HFFc6 (cell line): ENCODE results near the gene HEXIM1. TPM values are rescaled to one million over a fixed set of nuclear protein-coding genes. Genes with fewer than 3 reads are reported as not detected.

Experiments used
- DNase-seq: peaks from one replicate; pipeline ENCODE4 v3.0.0-alpha.2; 2018
- H3K27ac Mint-ChIP-seq: 2 replicates; pipeline ENCODE4 v1.8.0; 2020; ENCODE audit warnings: mild to moderate bottlenecking, mixed read lengths
- H3K27me3 Mint-ChIP-seq: 2 replicates; pipeline ENCODE4 v1.8.0; 2021; ENCODE audit warnings: mild to moderate bottlenecking, moderate library complexity, mixed read lengths; ENCODE audit not compliant: insufficient read depth
- H3K36me3 Mint-ChIP-seq: 2 replicates; pipeline ENCODE4 v1.8.0; 2021; ENCODE audit warnings: low read depth, mixed read lengths
- H3K4me1 Mint-ChIP-seq: 2 replicates; pipeline ENCODE4 v1.8.0; 2020; ENCODE audit warnings: low read depth, mixed read lengths
- H3K4me3 Mint-ChIP-seq: 2 replicates; pipeline ENCODE4 v1.8.0; 2020; ENCODE audit warnings: mild to moderate bottlenecking, moderate library complexity, mixed read lengths
- H3K9me3 Mint-ChIP-seq: 2 replicates; pipeline ENCODE4 v1.8.0; 2020; ENCODE audit warnings: mild to moderate bottlenecking, mixed read lengths
- CTCF ChIP-seq: fragments of 200-600 bp; sonication (generic); IDR thresholded peaks from 2 replicates; pipeline ENCODE4 v1.5.0; 2021; ENCODE audit warnings: antibody characterized with exemption, mild to moderate bottlenecking
- total RNA-seq, 6 experiments: library from RNA; stranded (reverse); fragmentation: NEBNext Ultra II Directional; extraction: Animal tissue kit (Norgen Biotek cat#: 25700); gene quantifications; 2 replicates in 1 of 6; 3 replicates in 5 of 6; pipeline ENCODE4 v1.2.3, GENCODE V29; 2021

HEXIM1 gene
- total RNA-seq, 6 experiments from 2014 or later, result 31.8 to 42.0 (median 34.5) TPM

- Mint-ChIP-seq H3K9me3 (peaks cover 5% of the 10 kb centered on the region), H3K36me3 (peaks cover 38% of the 10 kb centered on the region), H3K27me3 (peaks cover 21% of the 10 kb centered on the region)
These were observed 593 bp upstream of the HEXIM1 start for GRCh38 chr17:45147581-45148182.

GRCh38 chr17:45149037-45149668, 878 bp downstream of the HEXIM1 start:
- Mint-ChIP-seq H3K27me3 (peaks cover 21% of the 10 kb centered on the region), H3K36me3 (peaks cover 38% of the 10 kb centered on the region), H3K4me3 (peak overlapping the region; percentile 96), H3K9me3 (peaks cover 5% of the 10 kb centered on the region), H3K4me1 (peaks cover 31% of the 10 kb centered on the region), H3K27ac (peak overlapping the region; percentile 100)
- peak; percentile 84 for TF ChIP-seq CTCF
- DNase-seq, result peak; percentile 72

More at GRCh38 chr17:45147581-45148182, 593 bp upstream of the HEXIM1 start:
- H3K4me3 Mint-ChIP-seq, result peak overlapping the region; percentile 96
- peak overlapping the region; percentile 100 for H3K27ac Mint-ChIP-seq
- peaks cover 38% of the 10 kb centered on the region for H3K4me1 Mint-ChIP-seq
- DNase-seq, result peak; percentile 92
- no peak for TF ChIP-seq CTCF

- peaks cover 22% of the 10 kb centered on the region for H3K27me3 Mint-ChIP-seq
These were observed 1.7 kb downstream of the HEXIM1 start for GRCh38 chr17:45149669-45150664.

GRCh38 chr17:45150911-45151809, 2.9 kb downstream of the HEXIM1 start:
- TF ChIP-seq CTCF, result no peak
- Mint-ChIP-seq H3K27ac (peak overlapping the region; percentile 75), H3K4me3 (peak overlapping the region; percentile 96), H3K36me3 (peaks cover 39% of the 10 kb centered on the region), H3K4me1 (peaks cover 27% of the 10 kb centered on the region), H3K9me3 (peaks cover 5% of the 10 kb centered on the region), H3K27me3 (peaks cover 19% of the 10 kb centered on the region)
- DNase-seq, result no peak

More at GRCh38 chr17:45149669-45150664, 1.7 kb downstream of the HEXIM1 start:
- no peak for TF ChIP-seq CTCF
- peaks cover 5% of the 10 kb centered on the region for H3K9me3 Mint-ChIP-seq
- peak overlapping the region; percentile 96 for H3K4me3 Mint-ChIP-seq
- H3K36me3 Mint-ChIP-seq, result peaks cover 38% of the 10 kb centered on the region
- peak overlapping the region; percentile 100 for H3K27ac Mint-ChIP-seq
- H3K4me1 Mint-ChIP-seq, result peaks cover 31% of the 10 kb centered on the region
- no peak for DNase-seq
